Measurements from ENCODE around the gene PEG3.

Gene PEG3

DNA sequence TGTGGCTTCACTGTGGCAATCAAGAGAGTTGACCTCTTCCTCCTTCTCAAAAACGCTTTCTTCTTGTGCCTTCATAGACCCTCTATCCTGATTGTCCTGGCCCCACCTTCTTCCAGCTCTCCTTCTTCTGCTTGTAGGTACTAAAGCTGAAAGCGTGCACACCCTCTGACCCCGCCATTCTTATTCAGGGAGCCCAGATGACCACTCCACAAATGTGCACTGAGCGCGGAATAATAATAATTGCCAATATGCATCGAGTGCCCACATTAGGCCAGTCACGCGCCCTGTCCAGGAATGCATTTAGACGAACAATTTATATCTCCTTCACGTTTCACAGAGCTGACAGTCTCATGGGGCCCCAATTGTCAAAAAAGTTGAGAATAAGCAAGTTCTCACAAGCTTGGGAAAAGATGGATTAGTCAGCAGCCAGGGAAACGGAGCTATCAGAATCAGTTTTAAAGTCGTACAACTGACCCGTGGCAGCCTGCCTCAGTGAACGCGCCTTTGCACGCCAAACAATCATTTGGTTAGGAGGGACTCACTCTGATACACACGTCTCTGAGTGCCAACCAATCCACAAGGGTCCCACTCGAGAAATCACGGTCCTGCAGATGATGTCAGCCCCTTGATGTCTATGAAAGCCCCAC lies 36.7 kb upstream of the PEG3 start:
- H3K14ac ChIP-seq (ENCODE audit: low read length): no peak overlapping the region
- H4K12ac ChIP-seq (ENCODE audit: low read depth, low read length): no peak overlapping the region
- no peak overlapping the region for H2BK120ac ChIP-seq (ENCODE audit: insufficient read depth, low read length, poor library complexity)
- no peak overlapping the region for H3K4ac ChIP-seq (ENCODE audit: low read depth, low read length)
- H2AK5ac ChIP-seq (ENCODE audit: low read length): no peak overlapping the region
- H3K9ac ChIP-seq (ENCODE audit: low read length): no peak overlapping the region
- H3K4me1 ChIP-seq (ENCODE audit: control insufficient read depth in 1 of 2, insufficient read depth in 2 of 2, low read length in 2 of 2): no peaks in the 10 kb centered on the region
- H3K79me1 ChIP-seq (ENCODE audit: low read length): no peaks in the 10 kb centered on the region
- no peak overlapping the region for H2BK12ac ChIP-seq (ENCODE audit: low read length)
- no peaks in the 10 kb centered on the region for H3K36me3 ChIP-seq (ENCODE audit: control insufficient read depth in 1 of 2, insufficient read depth in 2 of 2, low read length in 2 of 2)
- WGBS (ENCODE audit: extremely low coverage, insufficient coverage, insufficient read length): no CpG with 5 or more reads among the region's 19 CpGs
- no peaks in the 10 kb centered on the region for H3K27me3 ChIP-seq (ENCODE audit: insufficient read depth, low read length)
- no peak for DNase-seq
- no peak overlapping the region for H3K4me3 ChIP-seq (ENCODE audit: low read depth, low read length)
- no peak overlapping the region for H3K23ac ChIP-seq (ENCODE audit: low read length)
- H2BK5ac ChIP-seq (ENCODE audit: low read depth, low read length, poor library complexity): no peak overlapping the region
- H3K18ac ChIP-seq (ENCODE audit: low read length): no peak overlapping the region
- H4K8ac ChIP-seq (ENCODE audit: low read depth, low read length): no peak overlapping the region
- H3K9me3 ChIP-seq (ENCODE audit: insufficient read depth, low read depth, low read length): peaks cover 35% of the 10 kb centered on the region
- H4K91ac ChIP-seq (ENCODE audit: low read depth, low read length): no peak overlapping the region
- H3K27ac ChIP-seq (ENCODE audit: low read depth, low read length): no peak overlapping the region
- no peak overlapping the region for H2AFZ ChIP-seq (ENCODE audit: insufficient read depth, low read length, poor library complexity)
- H3K79me2 ChIP-seq (ENCODE audit: control insufficient read depth, insufficient read depth, low read length, poor library complexity): no peaks in the 10 kb centered on the region
- no peak overlapping the region for H3K4me2 ChIP-seq (ENCODE audit: low read length)

- Histone ChIP-seq H2AFZ (ENCODE audit: insufficient read depth, low read length, poor library complexity) (no peak overlapping the region), H4K8ac (ENCODE audit: low read depth, low read length) (no peak overlapping the region), H3K4me2 (ENCODE audit: low read length) (no peak overlapping the region), H3K9ac (ENCODE audit: low read length) (no peak overlapping the region), H2AK5ac (ENCODE audit: low read length) (no peak overlapping the region), H3K36me3 (ENCODE audit: control insufficient read depth in 1 of 2, insufficient read depth in 2 of 2, low read length in 2 of 2) (no peaks in the 10 kb centered on the region), H3K79me2 (ENCODE audit: control insufficient read depth, insufficient read depth, low read length, poor library complexity) (no peaks in the 10 kb centered on the region), H3K4ac (ENCODE audit: low read depth, low read length) (no peak overlapping the region), H2BK12ac (ENCODE audit: low read length) (no peak overlapping the region), H4K91ac (ENCODE audit: low read depth, low read length) (no peak overlapping the region), H3K14ac (ENCODE audit: low read length) (no peak overlapping the region), H2BK120ac (ENCODE audit: insufficient read depth, low read length, poor library complexity) (no peak overlapping the region), H3K9me3 (ENCODE audit: insufficient read depth, low read depth, low read length) (peaks cover 34% of the 10 kb centered on the region), H3K27ac (ENCODE audit: low read depth, low read length) (no peak overlapping the region), H3K4me1 (ENCODE audit: control insufficient read depth in 1 of 2, insufficient read depth in 2 of 2, low read length in 2 of 2) (no peaks in the 10 kb centered on the region), H4K12ac (ENCODE audit: low read depth, low read length) (no peak overlapping the region), H2BK5ac (ENCODE audit: low read depth, low read length, poor library complexity) (no peak overlapping the region), H3K27me3 (ENCODE audit: insufficient read depth, low read length) (no peaks in the 10 kb centered on the region), H3K4me3 (ENCODE audit: low read depth, low read length) (no peak overlapping the region), H3K79me1 (ENCODE audit: low read length) (no peaks in the 10 kb centered on the region), H3K18ac (ENCODE audit: low read length) (no peak overlapping the region), H3K23ac (ENCODE audit: low read length) (no peak overlapping the region)
- no CpG with 5 or more reads among the region's 3 CpGs for WGBS (ENCODE audit: extremely low coverage, insufficient coverage, insufficient read length)
- DNase-seq: no peak
Measured at GRCh38 chr19:56875717-56876116, 35.2 kb upstream of the PEG3 start.

DNA sequence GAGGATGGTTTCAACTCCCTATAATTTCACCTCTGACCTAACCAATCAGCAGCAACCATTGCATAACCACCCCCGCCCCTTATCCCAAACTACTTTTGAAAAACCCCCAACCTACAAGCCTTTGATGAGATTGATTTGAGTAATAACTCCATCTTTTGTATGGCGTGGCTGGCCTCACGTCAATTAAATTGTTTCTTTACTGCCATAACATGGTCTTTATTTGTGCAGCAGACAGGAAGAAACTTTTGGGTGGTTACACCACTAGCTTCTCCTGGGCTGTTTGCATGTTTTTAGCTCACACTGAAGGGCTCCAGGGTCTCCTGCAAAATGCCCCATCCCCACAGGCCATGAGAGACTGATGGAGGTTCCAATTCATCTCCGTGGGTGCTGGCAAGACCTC lies 34.0 kb upstream of the PEG3 start:
- no peak overlapping the region for H2BK12ac ChIP-seq (ENCODE audit: low read length)
- H3K36me3 ChIP-seq (ENCODE audit: control insufficient read depth in 1 of 2, insufficient read depth in 2 of 2, low read length in 2 of 2): no peaks in the 10 kb centered on the region
- H3K4ac ChIP-seq (ENCODE audit: low read depth, low read length): no peak overlapping the region
- H3K9me3 ChIP-seq (ENCODE audit: insufficient read depth, low read depth, low read length): peaks cover 37% of the 10 kb centered on the region
- no peaks in the 10 kb centered on the region for H3K27me3 ChIP-seq (ENCODE audit: insufficient read depth, low read length)
- no peak overlapping the region for H2AFZ ChIP-seq (ENCODE audit: insufficient read depth, low read length, poor library complexity)
- H2AK5ac ChIP-seq (ENCODE audit: low read length): no peak overlapping the region
- H4K12ac ChIP-seq (ENCODE audit: low read depth, low read length): no peak overlapping the region
- no peak overlapping the region for H4K91ac ChIP-seq (ENCODE audit: low read depth, low read length)
- no CpG with 5 or more reads among the region's 4 CpGs for WGBS (ENCODE audit: extremely low coverage, insufficient coverage, insufficient read length)
- no peak overlapping the region for H3K4me3 ChIP-seq (ENCODE audit: low read depth, low read length)
- H3K23ac ChIP-seq (ENCODE audit: low read length): no peak overlapping the region
- no peak overlapping the region for H3K4me2 ChIP-seq (ENCODE audit: low read length)
- H3K18ac ChIP-seq (ENCODE audit: low read length): no peak overlapping the region
- H2BK5ac ChIP-seq (ENCODE audit: low read depth, low read length, poor library complexity): no peak overlapping the region
- no peaks in the 10 kb centered on the region for H3K4me1 ChIP-seq (ENCODE audit: control insufficient read depth in 1 of 2, insufficient read depth in 2 of 2, low read length in 2 of 2)
- H2BK120ac ChIP-seq (ENCODE audit: insufficient read depth, low read length, poor library complexity): no peak overlapping the region
- DNase-seq: no peak
- H3K79me2 ChIP-seq (ENCODE audit: control insufficient read depth, insufficient read depth, low read length, poor library complexity): no peaks in the 10 kb centered on the region
- H4K8ac ChIP-seq (ENCODE audit: low read depth, low read length): no peak overlapping the region
- H3K14ac ChIP-seq (ENCODE audit: low read length): no peak overlapping the region
- H3K27ac ChIP-seq (ENCODE audit: low read depth, low read length): no peak overlapping the region
- no peaks in the 10 kb centered on the region for H3K79me1 ChIP-seq (ENCODE audit: low read length)
- H3K9ac ChIP-seq (ENCODE audit: low read length): no peak overlapping the region

- no peaks in the 10 kb centered on the region for H3K36me3 ChIP-seq (ENCODE audit: control insufficient read depth in 1 of 2, insufficient read depth in 2 of 2, low read length in 2 of 2)
- WGBS (ENCODE audit: extremely low coverage, insufficient coverage, insufficient read length): no CpG with 5 or more reads among the region's 5 CpGs
- no peak for DNase-seq
Measured at GRCh38 chr19:56873493-56873892, 33.0 kb upstream of the PEG3 start.

More at GRCh38 chr19:56873493-56873892, 33.0 kb upstream of the PEG3 start:
- H3K4me2 ChIP-seq (ENCODE audit: low read length): no peak overlapping the region
- no peak overlapping the region for H2BK5ac ChIP-seq (ENCODE audit: low read depth, low read length, poor library complexity)
- H3K9me3 ChIP-seq (ENCODE audit: insufficient read depth, low read depth, low read length): peaks cover 40% of the 10 kb centered on the region
- H2BK12ac ChIP-seq (ENCODE audit: low read length): no peak overlapping the region
- H3K79me2 ChIP-seq (ENCODE audit: control insufficient read depth, insufficient read depth, low read length, poor library complexity): no peaks in the 10 kb centered on the region
- H3K9ac ChIP-seq (ENCODE audit: low read length): no peak overlapping the region
- H2AK5ac ChIP-seq (ENCODE audit: low read length): no peak overlapping the region
- no peak overlapping the region for H3K4ac ChIP-seq (ENCODE audit: low read depth, low read length)
- H3K4me1 ChIP-seq (ENCODE audit: control insufficient read depth in 1 of 2, insufficient read depth in 2 of 2, low read length in 2 of 2): no peaks in the 10 kb centered on the region
- no peak overlapping the region for H3K14ac ChIP-seq (ENCODE audit: low read length)
- no peak overlapping the region for H3K18ac ChIP-seq (ENCODE audit: low read length)
- H2BK120ac ChIP-seq (ENCODE audit: insufficient read depth, low read length, poor library complexity): no peak overlapping the region
- no peak overlapping the region for H4K8ac ChIP-seq (ENCODE audit: low read depth, low read length)
- no peak overlapping the region for H3K4me3 ChIP-seq (ENCODE audit: low read depth, low read length)
- H4K12ac ChIP-seq (ENCODE audit: low read depth, low read length): no peak overlapping the region
- no peaks in the 10 kb centered on the region for H3K79me1 ChIP-seq (ENCODE audit: low read length)
- no peak overlapping the region for H2AFZ ChIP-seq (ENCODE audit: insufficient read depth, low read length, poor library complexity)
- H3K27me3 ChIP-seq (ENCODE audit: insufficient read depth, low read length): no peaks in the 10 kb centered on the region
- no peak overlapping the region for H3K27ac ChIP-seq (ENCODE audit: low read depth, low read length)
- H4K91ac ChIP-seq (ENCODE audit: low read depth, low read length): no peak overlapping the region
- H3K23ac ChIP-seq (ENCODE audit: low read length): no peak overlapping the region

Measured in trophoblast cell (in vitro differentiated cells and primary cell).